AG09309 (cell line): ENCODE measurements around the gene FAT1.

ENCODE experiments used
- DNase-seq: peaks from one replicate; pipeline ENCODE4 v3.0.0-alpha.2; 2010; ENCODE audit warnings: low read depth
- H3K4me3 ChIP-seq: 2 replicates; pipeline ENCODE4 v1.5.1; 2011; ENCODE audit warnings: mild to moderate bottlenecking, low read depth, low read length, moderate library complexity; ENCODE audit not compliant: control insufficient read depth
- CTCF ChIP-seq: IDR thresholded peaks from 2 replicates; pipeline ENCODE4 v1.5.1; 2011; ENCODE audit warnings: mild to moderate bottlenecking, low read depth, low read length, inconsistent platforms; ENCODE audit not compliant: insufficient read depth, control insufficient read depth; ENCODE audit errors: missing control alignments

The FAT1 gene

GRCh38 chr4:186684889-186685309 lies 38.8 kb downstream of the FAT1 start:
- H3K4me3 ChIP-seq = no peak overlapping the region
- TF ChIP-seq CTCF = no peak
- no peak for DNase-seq

- H3K4me3 ChIP-seq = no peak overlapping the region
- no peak for DNase-seq
- TF ChIP-seq CTCF = no peak
These were observed 39.4 kb downstream of the FAT1 start for GRCh38 chr4:186684220-186684619.

GRCh38 chr4:186680641-186681040 lies 43.0 kb downstream of the FAT1 start:
- no peak for DNase-seq
- TF ChIP-seq CTCF = no peak
- H3K4me3 ChIP-seq = no peak overlapping the region

- no peak for TF ChIP-seq CTCF
- no peak overlapping the region for H3K4me3 ChIP-seq
- peak; percentile 46 for DNase-seq
These were observed 47.0 kb downstream of the FAT1 start for GRCh38 chr4:186676531-186677161.

- H3K4me3 ChIP-seq = no peak overlapping the region
These were observed 53.9 kb downstream of the FAT1 start for GRCh38 chr4:186669735-186670134.

GRCh38 chr4:186669159-186669731 lies 54.4 kb downstream of the FAT1 start:
- peak; percentile 47 for DNase-seq
- TF ChIP-seq CTCF = peak; percentile 22
- no peak overlapping the region for H3K4me3 ChIP-seq

More at GRCh38 chr4:186669735-186670134, 53.9 kb downstream of the FAT1 start:
- no peak for TF ChIP-seq CTCF
- no peak for DNase-seq
